ENCODE measurements around the gene GRIP2.
A peak's percentile ranks its signal among the peaks of the same experiment; 100 is the strongest.
"Not testable (repeated sequence)": the region's sequence is repeated elsewhere in the genome, so short reads cannot be mapped to it uniquely, and the experiment has no call there.

GRIP2 gene

GRCh38 chr3:14520967-14521366, 19.2 kb downstream of the GRIP2 start:
- DNase-seq (ENCODE audit: low read depth): no peak

- DNase-seq (ENCODE audit: low read depth): no peak
Measured at GRCh38 chr3:14520149-14520548, 20.0 kb downstream of the GRIP2 start.

GRCh38 chr3:14519406-14519805, 20.7 kb downstream of the GRIP2 start:
- DNase-seq (ENCODE audit: low read depth): no peak

- no peak for DNase-seq (ENCODE audit: low read depth)
Measured at GRCh38 chr3:14518893-14519292, 21.2 kb downstream of the GRIP2 start.

GRCh38 chr3:14518432-14518802, 21.7 kb downstream of the GRIP2 start:
- no peak for DNase-seq (ENCODE audit: low read depth)

GRCh38 chr3:14517601-14518431, 22.3 kb downstream of the GRIP2 start:
- DNase-seq (ENCODE audit: low read depth): no peak

GRCh38 chr3:14516738-14517345, 23.3 kb downstream of the GRIP2 start:
- DNase-seq (ENCODE audit: low read depth): no peak

- DNase-seq (ENCODE audit: low read depth): not testable (repeated sequence)
Measured at GRCh38 chr3:14515526-14515925, 24.6 kb downstream of the GRIP2 start.

- no peak for DNase-seq (ENCODE audit: low read depth)
Measured at GRCh38 chr3:14514323-14514720, 25.8 kb downstream of the GRIP2 start.

- no peak for DNase-seq (ENCODE audit: low read depth)
Measured at GRCh38 chr3:14513566-14514322, 26.4 kb downstream of the GRIP2 start.

GRCh38 chr3:14512942-14513327, 27.2 kb downstream of the GRIP2 start:
- no peak for DNase-seq (ENCODE audit: low read depth)

GRCh38 chr3:14512281-14512941, 27.7 kb downstream of the GRIP2 start:
- DNase-seq (ENCODE audit: low read depth): no peak

GRCh38 chr3:14511623-14512280, 28.4 kb downstream of the GRIP2 start:
- no peak for DNase-seq (ENCODE audit: low read depth)

GRCh38 chr3:14510838-14511622, 29.1 kb downstream of the GRIP2 start:
- DNase-seq (ENCODE audit: low read depth): no peak

- no peak for DNase-seq (ENCODE audit: low read depth)
Measured at GRCh38 chr3:14509796-14510100, 30.4 kb downstream of the GRIP2 start.

- DNase-seq (ENCODE audit: low read depth): peak; percentile 59
Measured at GRCh38 chr3:14508966-14509795, 31.0 kb downstream of the GRIP2 start.

GRCh38 chr3:14508505-14508819, 31.7 kb downstream of the GRIP2 start:
- no peak for DNase-seq (ENCODE audit: low read depth)

GRCh38 chr3:14507757-14508504, 32.2 kb downstream of the GRIP2 start:
- no peak for DNase-seq (ENCODE audit: low read depth)

GRCh38 chr3:14507305-14507741, 32.8 kb downstream of the GRIP2 start:
- no peak for DNase-seq (ENCODE audit: low read depth)

All from activated T-cell treated with anti-CD3 and anti-CD28 coated beads for 24 hours (primary cell).